NCI-H774 (cell line): ENCODE measurements around the gene OSTC.

Experiments
- DNase-seq: peaks from one replicate; lab custom pipeline; 2025; lab: John Stamatoyannopoulos, UW

Gene OSTC

GRCh38 chr4:108650212-108651013, at the start of gene OSTC:
OSTC (plus strand) TSS chr4:108650599; CDS start chr4:108650656, 57 bp downstream.
- DNase-seq = peak; percentile 84

- DNase-seq = no peak
These were observed 49.3 kb upstream of the OSTC start for GRCh38 chr4:108601106-108601505.

- DNase-seq = no peak
These were observed 48.9 kb upstream of the OSTC start for GRCh38 chr4:108601532-108601931.

GRCh38 chr4:108602163-108602562, 48.2 kb upstream of the OSTC start:
- no peak for DNase-seq

- no peak for DNase-seq
These were observed 43.2 kb upstream of the OSTC start for GRCh38 chr4:108607079-108607815.

- DNase-seq = no peak
These were observed 39.0 kb upstream of the OSTC start for GRCh38 chr4:108611365-108611764.

- no peak for DNase-seq
These were observed 38.0 kb upstream of the OSTC start for GRCh38 chr4:108612365-108612764.

- DNase-seq = no peak
These were observed 30.9 kb upstream of the OSTC start for GRCh38 chr4:108619372-108620100.

GRCh38 chr4:108620101-108620932, 30.1 kb upstream of the OSTC start, which contains the start of gene RPL34:
RPL34 (plus strand) TSS chr4:108620576; CDS start chr4:108621960, 1,384 bp downstream.
- peak; percentile 87 for DNase-seq

- DNase-seq = no peak
These were observed 29.2 kb upstream of the OSTC start for GRCh38 chr4:108620933-108621905.

GRCh38 chr4:108622022-108622421, 28.4 kb upstream of the OSTC start:
- no peak for DNase-seq

GRCh38 chr4:108622828-108623227, 27.6 kb upstream of the OSTC start:
- DNase-seq = no peak

GRCh38 chr4:108624263-108625056, 25.9 kb upstream of the OSTC start:
- DNase-seq = no peak

- DNase-seq = no peak
These were observed 24.3 kb upstream of the OSTC start for GRCh38 chr4:108626056-108626455.

- DNase-seq = no peak
These were observed 22.0 kb upstream of the OSTC start for GRCh38 chr4:108628411-108628810.

GRCh38 chr4:108635070-108635655, 15.2 kb upstream of the OSTC start:
- no peak for DNase-seq

GRCh38 chr4:108636246-108636645, 14.2 kb upstream of the OSTC start:
- DNase-seq = no peak

- no peak for DNase-seq
These were observed 12.5 kb upstream of the OSTC start for GRCh38 chr4:108637856-108638255.

- DNase-seq = no peak
These were observed 6.2 kb upstream of the OSTC start for GRCh38 chr4:108644237-108644636.
